HT-29 (cell line): ENCODE data around the gene CKAP2L. TPM values are rescaled to one million over a fixed set of nuclear protein-coding genes. Genes with fewer than 3 reads are reported as not detected.

ENCODE experiments used
- DNase-seq: peaks from one replicate; pipeline ENCODE4 v3.0.0-alpha.2; 2015; ENCODE audit warnings: low spot score
- total RNA-seq: library from RNA; depleted of rRNA; stranded (reverse); fragments of >200 nt; shearing (Covaris generic); gene quantifications from 2 replicates; pipeline ENCODE4 v1.2.3, GENCODE V29; 2014

The CKAP2L gene
- total RNA-seq, 1 experiment from 2014 or later, result 2.5 TPM

GRCh38 chr2:112792419-112792818 is 28.0 kb upstream of the CKAP2L start:
- DNase-seq, result no peak

DNA sequence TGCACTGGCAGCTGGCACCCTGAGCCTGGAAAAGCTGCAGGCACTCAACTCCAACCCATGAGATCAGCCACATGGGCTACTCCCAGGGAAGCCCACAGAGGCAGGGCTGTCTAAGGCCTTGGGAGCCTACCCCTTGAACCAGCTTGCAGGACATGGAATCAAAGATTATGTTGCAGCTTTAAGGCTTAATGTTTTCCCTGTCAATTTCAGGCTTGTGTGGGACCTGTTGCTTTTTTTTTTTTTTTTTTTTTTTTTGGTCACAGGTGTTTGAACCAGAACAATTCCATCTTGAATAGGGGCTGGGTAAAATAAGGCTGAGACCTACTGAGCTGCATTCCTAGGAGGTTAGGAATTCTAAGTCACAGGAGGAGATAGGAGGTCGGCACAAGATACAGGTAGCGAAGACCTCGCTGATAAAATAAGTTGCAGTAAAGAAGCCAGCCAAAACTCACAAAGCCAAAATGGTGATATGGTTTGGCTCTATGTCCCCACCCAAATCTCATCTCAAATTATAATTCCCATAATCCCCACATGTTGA is 27.4 kb upstream of the CKAP2L start:
- DNase-seq, result no peak

- DNase-seq, result no peak
Observed at GRCh38 chr2:112791019-112791418, 26.6 kb upstream of the CKAP2L start.

DNA sequence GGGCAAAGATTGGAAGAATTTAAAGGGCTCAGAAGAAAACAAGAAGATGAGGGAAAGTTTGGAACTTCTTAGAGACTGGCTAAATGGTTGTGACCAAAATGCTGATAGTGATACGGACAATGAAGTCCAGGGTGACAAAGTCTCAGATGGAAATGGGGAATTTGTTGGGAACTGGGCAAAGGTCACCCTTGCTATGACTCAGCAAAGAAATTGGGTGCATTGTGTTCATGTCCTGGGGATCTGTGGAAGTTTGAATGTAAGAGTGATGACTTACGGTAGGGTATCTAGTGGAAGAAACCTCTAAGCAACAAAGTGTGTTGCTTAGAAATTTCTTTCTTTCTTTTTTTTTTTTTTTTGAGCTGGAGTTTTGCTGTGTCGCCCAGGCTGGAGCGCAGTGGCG is 25.9 kb upstream of the CKAP2L start:
- DNase-seq, result no peak

DNA sequence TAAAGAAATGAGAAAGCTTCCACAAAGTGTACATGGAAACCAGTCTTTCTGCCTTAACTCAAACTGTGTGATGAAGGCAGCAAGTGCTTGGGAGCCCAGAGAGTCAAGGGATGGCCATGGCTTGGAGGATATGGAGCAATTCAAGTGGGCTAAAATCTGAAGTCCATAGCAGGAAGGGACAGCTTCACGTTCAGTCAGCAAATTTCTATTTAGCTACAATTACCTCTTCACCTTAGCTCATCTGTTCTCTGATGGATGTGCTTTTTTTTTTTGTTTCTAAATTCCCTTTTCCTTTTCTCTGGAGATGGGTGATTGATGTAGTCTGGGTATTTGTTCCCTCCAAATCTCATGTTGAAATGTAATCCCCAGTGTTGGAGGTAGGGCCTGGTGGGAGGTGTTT is 24.8 kb upstream of the CKAP2L start:
- no peak for DNase-seq

DNA sequence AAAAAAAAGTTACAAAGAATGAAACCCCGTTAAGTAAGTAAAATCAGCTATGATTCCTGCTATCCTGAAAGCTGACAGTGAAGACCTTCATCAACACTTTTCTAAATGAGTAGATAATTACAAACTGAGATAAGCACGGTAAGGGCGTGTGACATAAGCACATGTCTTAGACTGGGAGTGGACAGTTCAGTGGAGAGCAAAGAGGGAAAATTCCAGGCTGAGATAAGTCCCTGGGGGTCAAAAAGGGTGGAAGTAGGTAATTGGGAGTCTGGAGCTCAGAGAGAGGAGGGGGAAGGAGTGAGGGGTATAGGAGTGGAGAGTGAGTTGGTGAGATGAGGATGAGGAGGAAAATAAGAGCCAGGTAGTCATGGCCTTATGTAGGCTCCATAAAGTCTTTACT is 24.2 kb upstream of the CKAP2L start:
- no peak for DNase-seq

DNA sequence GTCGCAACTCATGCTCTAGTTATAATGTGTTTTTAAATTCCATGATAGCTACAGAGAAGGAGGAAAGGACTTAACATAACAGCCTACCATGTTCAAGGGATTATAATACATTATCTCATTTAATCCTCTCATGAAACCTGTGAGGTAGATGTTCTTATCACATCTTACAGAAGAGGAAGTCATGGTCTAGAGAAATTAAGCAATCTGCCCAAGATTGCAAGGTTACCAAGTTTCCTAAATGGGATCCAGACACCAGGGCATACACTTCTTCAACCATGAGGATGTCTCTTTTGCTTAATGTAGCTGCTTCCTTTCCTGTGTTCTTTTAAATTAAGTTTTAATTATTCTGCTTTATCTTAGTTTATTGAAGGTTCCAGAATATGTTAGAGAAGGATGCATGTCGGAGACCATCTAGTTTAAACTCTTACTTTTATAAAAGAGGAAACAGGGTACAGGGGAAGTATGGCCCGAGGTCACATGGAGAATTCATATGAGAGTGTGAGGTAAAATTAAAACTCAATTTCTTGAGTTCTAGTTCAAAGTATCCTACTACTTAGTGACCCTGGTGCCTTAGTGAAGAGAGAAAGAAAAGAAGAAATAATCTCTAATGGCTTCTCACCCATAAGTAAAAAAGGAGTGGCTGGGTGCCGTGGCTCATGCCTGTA is 23.5 kb upstream of the CKAP2L start:
- DNase-seq, result no peak

DNA sequence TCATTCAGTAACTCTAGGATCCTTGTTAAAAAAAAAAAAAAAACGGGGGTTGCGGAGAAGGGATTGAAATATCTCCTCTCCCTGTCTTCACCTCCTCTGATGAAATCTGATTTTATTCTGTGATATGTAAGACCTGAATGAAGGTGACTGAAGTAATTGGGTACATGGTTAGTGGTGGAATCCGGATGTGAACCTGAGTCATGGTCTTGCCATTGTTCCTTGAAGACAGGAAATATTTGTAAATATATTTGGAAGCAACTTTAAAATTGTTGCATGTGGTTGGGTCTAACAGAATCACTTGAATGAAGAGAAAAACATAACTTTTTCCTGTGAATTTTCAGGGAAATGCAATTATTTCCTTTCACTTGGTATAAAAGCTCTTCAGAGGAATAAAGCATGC is 22.9 kb upstream of the CKAP2L start:
- DNase-seq, result no peak

GRCh38 chr2:112784199-112785189 is 20.1 kb upstream of the CKAP2L start, which contains the start of gene IL1A:
Gene IL1A (minus strand): TSS chr2:112784493. CDS start chr2:112783770, 723 bp downstream.
- peak; percentile 26 for DNase-seq

DNA sequence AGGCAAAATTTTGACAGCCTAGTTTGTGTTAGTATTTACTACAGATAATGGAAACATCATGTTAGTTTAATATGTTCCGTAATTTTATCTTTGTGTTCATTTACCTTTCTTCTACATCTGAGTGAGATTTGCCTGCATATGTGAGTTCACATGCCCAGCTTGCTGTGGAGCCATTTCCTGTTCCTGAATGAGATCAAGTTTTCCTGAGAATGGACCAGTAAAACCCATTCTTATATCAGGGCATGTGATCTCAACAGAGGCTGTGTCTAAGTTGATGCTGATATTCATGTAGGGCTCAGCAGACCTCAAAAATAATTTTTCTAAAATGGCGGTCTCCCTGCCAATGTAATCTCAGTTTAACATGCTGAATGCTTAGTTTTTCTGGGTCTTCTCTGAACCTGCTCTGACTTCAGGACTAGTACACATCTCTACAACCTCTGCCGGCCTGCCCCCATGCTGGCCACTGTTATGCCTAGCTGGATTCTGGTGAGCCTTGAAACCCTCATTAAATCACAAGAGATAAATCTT is 18.8 kb upstream of the CKAP2L start:
- no peak for DNase-seq

GRCh38 chr2:112782234-112782799 is 17.9 kb upstream of the CKAP2L start:
- no peak for DNase-seq

DNA sequence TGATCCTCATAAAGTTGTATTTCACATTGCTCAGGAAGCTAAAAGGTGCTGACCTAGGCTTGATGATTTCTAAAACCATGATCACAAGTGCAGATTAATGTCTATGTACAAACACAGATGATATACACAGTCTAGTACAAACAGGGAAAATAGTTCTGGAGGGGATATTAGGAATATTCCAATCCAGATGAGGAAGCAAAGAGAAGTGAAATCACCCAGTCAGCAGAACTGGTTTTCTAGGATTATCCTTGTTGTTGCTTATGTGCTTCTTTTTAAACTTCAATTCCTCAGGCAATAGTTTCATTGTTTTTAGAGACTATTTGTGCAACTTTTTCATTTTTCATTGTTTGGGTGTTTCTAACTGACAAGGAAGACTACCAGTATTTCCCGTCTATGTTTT is 15.2 kb upstream of the CKAP2L start:
- no peak for DNase-seq

- DNase-seq, result no peak
Observed at GRCh38 chr2:112777036-112777435, 12.6 kb upstream of the CKAP2L start.

- DNase-seq, result no peak
Observed at GRCh38 chr2:112776113-112776512, 11.7 kb upstream of the CKAP2L start.

- DNase-seq, result no peak
Observed at GRCh38 chr2:112774536-112775285, 10.3 kb upstream of the CKAP2L start.

DNA sequence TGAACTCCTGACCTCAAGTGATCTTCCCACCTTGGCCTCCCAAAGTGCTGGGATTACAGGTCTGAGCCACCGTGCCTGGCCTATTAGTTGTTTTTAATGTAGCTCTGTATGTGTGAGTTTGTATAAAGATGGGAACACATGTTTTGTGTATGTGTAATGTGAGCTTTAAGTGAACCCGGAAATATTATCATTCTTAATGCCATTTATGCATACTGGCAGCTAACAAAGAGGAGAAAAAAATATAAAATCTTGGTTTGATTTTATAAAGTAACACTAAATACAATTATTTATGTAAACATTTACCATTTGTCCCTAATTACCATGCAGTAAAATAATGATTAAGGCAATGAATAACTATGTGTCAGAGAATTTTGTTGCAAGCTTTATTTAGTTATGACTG is 9.1 kb upstream of the CKAP2L start:
- no peak for DNase-seq

DNA sequence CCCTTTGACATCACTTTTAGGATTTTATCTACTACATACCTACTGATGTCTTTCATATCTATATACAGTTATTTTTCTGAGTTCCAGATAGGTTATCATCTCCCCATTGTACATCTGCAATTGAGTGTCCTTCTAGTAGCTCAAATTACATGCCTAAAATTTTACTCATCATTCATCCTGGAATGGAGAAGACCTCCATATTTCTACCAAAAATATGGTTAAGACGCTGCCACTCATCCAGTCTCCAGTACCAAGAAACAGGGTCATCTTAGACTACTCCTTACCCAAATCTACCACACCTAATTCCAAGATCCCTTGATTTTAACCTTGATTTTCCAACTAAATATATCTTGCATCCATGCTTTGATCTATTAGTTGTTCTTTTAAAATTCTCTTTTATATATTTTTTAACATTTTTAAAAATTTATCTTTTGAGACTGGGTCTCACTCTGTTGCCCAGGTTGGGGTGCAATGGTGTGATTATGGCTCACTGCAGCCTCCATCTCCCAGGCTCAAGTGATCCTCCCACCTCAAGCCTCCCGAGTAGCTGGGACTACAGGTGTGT is 8.6 kb upstream of the CKAP2L start:
- DNase-seq, result no peak

DNA sequence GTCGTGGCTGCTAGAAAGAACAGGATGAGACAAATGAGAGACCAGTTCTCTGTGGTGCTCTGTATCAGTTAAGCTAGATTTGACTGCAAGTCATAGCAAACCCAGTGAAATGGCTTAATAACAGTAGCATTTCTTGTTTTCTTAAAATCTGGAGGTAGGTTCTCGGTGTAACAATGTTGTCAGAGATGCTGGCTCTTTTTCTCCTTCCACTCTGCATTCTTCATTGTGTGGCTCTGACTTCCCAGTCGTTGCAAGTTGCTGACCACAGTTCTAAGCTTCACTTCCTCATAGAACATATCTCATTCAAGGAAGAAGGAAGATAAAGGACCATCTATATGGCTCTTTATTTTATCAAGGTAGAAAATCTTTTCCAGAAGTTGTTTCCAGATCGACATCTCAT is 7.9 kb upstream of the CKAP2L start:
- no peak for DNase-seq

- no peak for DNase-seq
Observed at GRCh38 chr2:112768432-112768831, 4.0 kb upstream of the CKAP2L start.

DNA sequence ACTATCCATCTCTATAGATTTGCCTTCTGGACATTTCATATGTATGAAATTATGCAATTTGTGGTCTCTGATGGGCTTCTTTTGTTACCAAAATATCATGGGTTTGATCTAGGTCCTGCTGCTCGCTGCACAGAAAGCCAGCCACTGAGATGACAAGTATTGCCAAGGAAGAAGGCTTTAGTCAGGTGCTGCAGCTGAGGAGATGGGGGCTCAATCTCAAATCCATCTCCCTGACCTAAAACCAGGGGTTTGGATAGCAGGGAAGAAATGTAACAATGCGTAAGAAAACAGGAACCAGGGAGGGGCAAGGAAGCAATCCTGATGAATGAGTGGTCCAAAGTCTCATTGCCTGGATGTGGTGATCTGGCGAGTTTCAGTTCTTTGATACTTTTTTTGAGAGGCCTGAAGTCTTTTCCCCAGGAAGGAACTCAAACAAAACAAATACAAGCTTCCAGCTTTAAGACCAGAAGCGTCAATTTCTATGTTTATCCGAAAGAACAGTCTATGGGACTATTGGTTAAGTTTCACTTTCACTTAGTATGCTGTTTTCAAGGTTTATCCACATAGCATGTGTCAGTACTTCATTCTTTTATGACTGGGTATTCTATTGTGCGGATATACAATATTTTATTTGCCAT is 3.4 kb upstream of the CKAP2L start:
- DNase-seq, result no peak
